H1 (cell line): ENCODE measurements around the gene KIF22. TPM values are rescaled to one million over a fixed set of nuclear protein-coding genes. Genes with fewer than 3 reads are reported as not detected.

ENCODE experiments used
- ASH2L ChIP-seq: fragments of 200-600, 300-600 bp; sonication (generic); IDR thresholded peaks from one replicate; pipeline ENCODE4 v1.7.1; 2017; ENCODE audit warnings: low read length
- BACH1 ChIP-seq: IDR thresholded peaks from 2 replicates; pipeline ENCODE4 v1.6.1; 2012; ENCODE audit warnings: low read length, improper control_type of control experiment
- CHD2 ChIP-seq: IDR thresholded peaks from 2 replicates; pipeline ENCODE4 v1.6.1; 2012; ENCODE audit warnings: low read length, improper control_type of control experiment
- EGR1 ChIP-seq: IDR thresholded peaks from 2 replicates; pipeline ENCODE4 v1.6.1; 2011; ENCODE audit warnings: low read depth, low read length, borderline replicate concordance
- EZH2 ChIP-seq: fragments of 200-600 bp; sonication (generic); IDR thresholded peaks from 2 replicates; pipeline ENCODE4 v1.7.1; 2012; ENCODE audit warnings: low read depth, mild to moderate bottlenecking, moderate library complexity, low read length, inconsistent platforms; ENCODE audit not compliant: severe bottlenecking
- FOSL1 ChIP-seq: IDR thresholded peaks from 2 replicates; pipeline ENCODE4 v1.6.1; 2011; ENCODE audit warnings: mild to moderate bottlenecking, low read depth, low read length, moderate library complexity; ENCODE audit not compliant: insufficient read depth
- GTF2F1 ChIP-seq: IDR thresholded peaks from 2 replicates; pipeline ENCODE4 v1.6.1; 2012; ENCODE audit warnings: low read depth, low read length, improper control_type of control experiment, borderline replicate concordance
- HDAC2 ChIP-seq, 2 experiments: fragments of 300-600 bp in 1 of 2; sonication (generic) in 1 of 2; IDR thresholded peaks; 2 replicates each; pipeline ENCODE4 v1.6.1; 2011 to 2012; ENCODE audit warnings: low read depth in 2 of 2, low read length in 2 of 2, mild to moderate bottlenecking in 2 of 2, moderate library complexity in 2 of 2, borderline replicate concordance in 1 of 2, inconsistent platforms in 1 of 2
- HDAC6 ChIP-seq: IDR thresholded peaks from one replicate; pipeline ENCODE4 v1.7.1; 2012; ENCODE audit warnings: low read depth, mild to moderate bottlenecking, inconsistent platforms, low read length, moderate library complexity
- MAFK ChIP-seq: IDR thresholded peaks from 2 replicates; pipeline ENCODE4 v1.6.1; 2012; ENCODE audit warnings: low read depth, mild to moderate bottlenecking, improper control_type of control experiment, low read length
- NRF1 ChIP-seq: IDR thresholded peaks from 2 replicates; pipeline ENCODE4 v1.6.1; 2011; ENCODE audit warnings: mild to moderate bottlenecking, low read depth, low read length, improper control_type of control experiment
- RAD21 ChIP-seq, 2 experiments: IDR thresholded peaks in 1 of 2; conservative IDR thresholded peaks in 1 of 2; 2 replicates each; pipeline ENCODE4 v1.6.1; 2011; ENCODE audit warnings: low read depth in 2 of 2, low read length in 2 of 2, improper control_type of control experiment in 1 of 2, inconsistent platforms in 1 of 2, mild to moderate bottlenecking in 1 of 2, moderate library complexity in 1 of 2
- RXRA ChIP-seq: IDR thresholded peaks from 2 replicates; pipeline ENCODE4 v1.6.1; 2011; ENCODE audit warnings: low read depth, mild to moderate bottlenecking, low read length, moderate library complexity; ENCODE audit not compliant: insufficient read depth
- SAP30 ChIP-seq: fragments of 300-600 bp; sonication (generic); IDR thresholded peaks from 2 replicates; pipeline ENCODE4 v1.7.1; 2012; ENCODE audit warnings: low read length, moderate library complexity, mild to moderate bottlenecking, inconsistent platforms; ENCODE audit not compliant: insufficient read depth, insufficient replicate concordance
- SIN3A ChIP-seq, 2 experiments: IDR thresholded peaks in 1 of 2; conservative IDR thresholded peaks in 1 of 2; 2 replicates each; pipeline ENCODE4 v1.6.1; 2011 to 2012; ENCODE audit warnings: low read length in 2 of 2, improper control_type of control experiment in 1 of 2, low read depth in 1 of 2, mild to moderate bottlenecking in 1 of 2
- SIRT6 ChIP-seq: IDR thresholded peaks from one replicate; pipeline ENCODE4 v1.7.1; 2012; ENCODE audit warnings: low read length, inconsistent platforms
- SP1 ChIP-seq: IDR thresholded peaks from 2 replicates; pipeline ENCODE4 v1.6.1; 2011; ENCODE audit warnings: low read depth, low read length
- TAF1 ChIP-seq: IDR thresholded peaks from 2 replicates; pipeline ENCODE4 v1.6.1; 2011; ENCODE audit warnings: mild to moderate bottlenecking, low read depth, low read length
- YY1 ChIP-seq: IDR thresholded peaks from 2 replicates; pipeline ENCODE4 v1.6.1; 2011; ENCODE audit warnings: low read depth, mild to moderate bottlenecking, low read length
- polyA plus RNA-seq, 7 experiments: library from polyadenylated mRNA; depleted of rRNA in 3 of 7; stranded (reverse) in 5 of 7; unstranded in 2 of 7; fragments of >200 nt in 5 of 7; fragments of 200-250 nt in 2 of 7; gene quantifications; 1 replicate in 5 of 7; 2 replicates in 1 of 7; 4 replicates in 1 of 7; pipeline versions ENCODE4 v1.2.1 to v1.2.3, GENCODE V29; 2011 to 2013; ENCODE audit warnings: missing spikeins in 2 of 7, mixed read lengths in 2 of 7
- total RNA-seq: library from RNA; stranded (reverse); fragmentation: NEBNext Ultra II Directional; extraction: Animal tissue kit (Norgen Biotek cat#: 25700); gene quantifications from 2 replicates; pipeline ENCODE4 v1.2.1, GENCODE V29; 2021
- TF ChIP-seq, protein P1 (sequence below): IDR thresholded peaks from 2 replicates; pipeline ENCODE4 v1.6.1; 2012; ENCODE audit warnings: inconsistent platforms
- TF ChIP-seq, protein P2 (sequence below), 3 experiments: IDR thresholded peaks; 1 replicate in 2 of 3; 2 replicates in 1 of 3; pipeline versions ENCODE4 v1.5.1 to v1.6.1; 2011; ENCODE audit warnings: low read length in 3 of 3, mild to moderate bottlenecking in 3 of 3, inconsistent platforms in 2 of 3, low read depth in 1 of 3, moderate library complexity in 1 of 3; ENCODE audit not compliant: insufficient read depth in 1 of 3; ENCODE audit errors: control extremely low read depth in 1 of 3

KIF22 gene
- total and polyA plus RNA-seq, 2 of the 8 experiments (the other 6 are each of a cell fraction or from before 2014, with no cell fraction given) = 139 to 142 TPM

- TF ChIP-seq, protein P1, sequence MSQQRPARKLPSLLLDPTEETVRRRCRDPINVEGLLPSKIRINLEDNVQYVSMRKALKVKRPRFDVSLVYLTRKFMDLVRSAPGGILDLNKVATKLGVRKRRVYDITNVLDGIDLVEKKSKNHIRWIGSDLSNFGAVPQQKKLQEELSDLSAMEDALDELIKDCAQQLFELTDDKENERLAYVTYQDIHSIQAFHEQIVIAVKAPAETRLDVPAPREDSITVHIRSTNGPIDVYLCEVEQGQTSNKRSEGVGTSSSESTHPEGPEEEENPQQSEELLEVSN = no peak
- TF ChIP-seq HDAC2 (IDR thresholded peaks at IDR 0.05; ENCODE audit: borderline replicate concordance in 1 of 2, low read depth in 2 of 2, low read length in 2 of 2) (no peak), TAF1 (peak; percentile 45; the same call in 1 of the 2 replicates), EGR1 (no peak), GTF2F1 (no peak), HDAC6 (no peak), EZH2 (no peak), CHD2 (0 out of 2 replicates have a peak, but pooled peaks have one; percentile 18), SIRT6 (no peak), RAD21 (IDR thresholded peaks at IDR 0.05 in 1 of 2, conservative IDR thresholded peaks at IDR 0.05 in 1 of 2; ENCODE audit: low read depth in 2 of 2, low read length in 2 of 2) (peak; percentile 54 to 68), YY1 (peak; percentile 91), NRF1 (no peak), MAFK (no peak), SP1 (no peak), ASH2L (peak; percentile 46), SIN3A (conservative IDR thresholded peaks at IDR 0.05 in 1 of 2, IDR thresholded peaks at IDR 0.05 in 1 of 2; ENCODE audit: low read depth in 1 of 2, low read length in 2 of 2) (peak in 1 of 2 experiments; percentile 81; a peak in 2 of 4 replicates), FOSL1 (no peak), RXRA (no peak), BACH1 (peak; percentile 40; the same call in 1 of the 2 replicates), SAP30 (no peak)
- TF ChIP-seq, protein P2, sequence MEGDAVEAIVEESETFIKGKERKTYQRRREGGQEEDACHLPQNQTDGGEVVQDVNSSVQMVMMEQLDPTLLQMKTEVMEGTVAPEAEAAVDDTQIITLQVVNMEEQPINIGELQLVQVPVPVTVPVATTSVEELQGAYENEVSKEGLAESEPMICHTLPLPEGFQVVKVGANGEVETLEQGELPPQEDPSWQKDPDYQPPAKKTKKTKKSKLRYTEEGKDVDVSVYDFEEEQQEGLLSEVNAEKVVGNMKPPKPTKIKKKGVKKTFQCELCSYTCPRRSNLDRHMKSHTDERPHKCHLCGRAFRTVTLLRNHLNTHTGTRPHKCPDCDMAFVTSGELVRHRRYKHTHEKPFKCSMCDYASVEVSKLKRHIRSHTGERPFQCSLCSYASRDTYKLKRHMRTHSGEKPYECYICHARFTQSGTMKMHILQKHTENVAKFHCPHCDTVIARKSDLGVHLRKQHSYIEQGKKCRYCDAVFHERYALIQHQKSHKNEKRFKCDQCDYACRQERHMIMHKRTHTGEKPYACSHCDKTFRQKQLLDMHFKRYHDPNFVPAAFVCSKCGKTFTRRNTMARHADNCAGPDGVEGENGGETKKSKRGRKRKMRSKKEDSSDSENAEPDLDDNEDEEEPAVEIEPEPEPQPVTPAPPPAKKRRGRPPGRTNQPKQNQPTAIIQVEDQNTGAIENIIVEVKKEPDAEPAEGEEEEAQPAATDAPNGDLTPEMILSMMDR (IDR thresholded peaks at IDR 0.05; ENCODE audit: control extremely low read depth in 1 of 3, insufficient read depth in 1 of 3, low read depth in 1 of 3, low read length in 3 of 3) = peak; percentile 85 to 98 (median 97)
Measured at GRCh38 chr16:29784901-29785500, 5.5 kb upstream of the KIF22 start (continued).
